A549 (cell line): ENCODE data around the gene TP53BP2. TPM values are rescaled to one million over a fixed set of nuclear protein-coding genes. Genes with fewer than 3 reads are reported as not detected.

ENCODE experiments used
- ATAC-seq, 2 experiments: fragments of 200-7000 bp in 1 of 2; fragments of >200 bp in 1 of 2; cut with Nextera tagmentation in 1 of 2; cut with Tn5 transposase in 1 of 2; 3 replicates each; pipeline versions ENCODE4 v1.8.0 to v1.9.1; 2018 to 2020; ENCODE audit warnings: mild to moderate bottlenecking in 1 of 2, moderate library complexity in 1 of 2
- CTCF ChIA-PET: fragments of 300-600 bp; sonication (Branson Sonifier 250); formaldehyde crosslinking; extraction: SDS; loops from one replicate; lab custom pipeline; 2021; ENCODE audit warnings: antibody characterized with exemption, inconsistent platforms; lab: Yijun Ruan, JAX
- POLR2A ChIA-PET: fragments of 350-600 bp; formaldehyde crosslinking; extraction: SDS; loops from one replicate; lab custom pipeline; 2021; ENCODE audit warnings: antibody characterized with exemption, inconsistent platforms; lab: Yijun Ruan, JAX
- DNase-seq, 2 experiments: peaks; one replicate each; pipeline versions ENCODE4 v3.0.0 to v3.0.0-alpha.2; 2011 to 2016; ENCODE audit warnings: low read depth in 1 of 2, low spot score in 1 of 2
- FAIRE-seq: peaks from 2 replicates; lab custom pipeline; 2011; peaks lifted over from hg19 to GRCh38; lab: Jason Lieb, UNC
- H3K27ac ChIP-seq, 2 experiments: fragments of >200 bp; sonication (Bioruptor Twin); formaldehyde crosslinking; 3 replicates each; pipeline ENCODE4 v1.5.1; 2016 to 2017
- H3K4me1 ChIP-seq: fragments of >200 bp; sonication (Bioruptor Twin); formaldehyde crosslinking; 3 replicates; pipeline ENCODE4 v1.6.1; 2016
- H3K4me2 ChIP-seq: fragments of >200 bp; sonication (Bioruptor Twin); formaldehyde crosslinking; 3 replicates; pipeline ENCODE4 v1.6.1; 2016
- H3K4me3 ChIP-seq: fragments of >200 bp; sonication (Bioruptor Twin); formaldehyde crosslinking; 3 replicates; pipeline ENCODE4 v1.5.1; 2016
- H3K9me3 ChIP-seq: fragments of >200 bp; sonication (Bioruptor Twin); formaldehyde crosslinking; 3 replicates; pipeline ENCODE4 v1.6.1; 2016
- CBX8 ChIP-seq: fragments of 200-600 bp; sonication (generic); IDR thresholded peaks from 2 replicates; pipeline ENCODE4 v1.6.1; 2016
- CHD4 ChIP-seq: fragments of 200-600 bp; sonication (generic); IDR thresholded peaks from 2 replicates; pipeline ENCODE4 v1.6.1; 2016; ENCODE audit warnings: antibody characterized with exemption, mild to moderate bottlenecking, borderline replicate concordance
- E2F6 ChIP-seq: IDR thresholded peaks from 2 replicates; pipeline ENCODE4 v1.6.1; 2012; ENCODE audit warnings: low read depth, borderline replicate concordance
- EHMT2 ChIP-seq: fragments of 200-600 bp; sonication (generic); IDR thresholded peaks from 2 replicates; pipeline ENCODE4 v1.6.1; 2016; ENCODE audit warnings: antibody characterized with exemption, low read depth, mild to moderate bottlenecking, moderate library complexity
- EP300 ChIP-seq, 2 experiments: fragments of >200 bp; sonication (Bioruptor Twin); formaldehyde crosslinking; IDR thresholded peaks; 2 replicates in 1 of 2; 3 replicates in 1 of 2; pipeline ENCODE4 v1.6.1; 2016 to 2017
- ESRRA ChIP-seq: fragments of 150-350 bp; IDR thresholded peaks from 2 replicates; pipeline ENCODE4 v1.6.1; 2014; ENCODE audit warnings: mild to moderate bottlenecking, low read length, borderline replicate concordance
- FOXS1 ChIP-seq: fragments of 250-450 bp; sonication (Bioruptor Pico); IDR thresholded peaks from 2 replicates; pipeline ENCODE4 v1.5.0; 2020; ENCODE audit warnings: mild to moderate bottlenecking, moderate library complexity
- GATA3 ChIP-seq: IDR thresholded peaks from 2 replicates; pipeline ENCODE4 v1.6.1; 2012; ENCODE audit warnings: borderline replicate concordance
- HDAC2 ChIP-seq: fragments of 200-600 bp; sonication (generic); IDR thresholded peaks from 2 replicates; pipeline ENCODE4 v1.6.1; 2016
- HES2 ChIP-seq: fragments of >200 bp; sonication (Bioruptor Twin); formaldehyde crosslinking; IDR thresholded peaks from 2 replicates; pipeline ENCODE4 v1.6.1; 2016
- HOXA7 ChIP-seq: fragments of 250-450 bp; sonication (Bioruptor Pico); IDR thresholded peaks from 2 replicates; pipeline ENCODE4 v1.5.0; 2020; ENCODE audit warnings: mild to moderate bottlenecking, moderate library complexity
- HOXB5 ChIP-seq: fragments of 250-450 bp; sonication (Bioruptor Pico); IDR thresholded peaks from 2 replicates; pipeline ENCODE4 v1.5.0; 2020; ENCODE audit warnings: mild to moderate bottlenecking, moderate library complexity
- JUN ChIP-seq, 2 experiments: fragments of >200 bp; sonication (Bioruptor Twin); formaldehyde crosslinking; IDR thresholded peaks; 2 replicates in 1 of 2; 3 replicates in 1 of 2; pipeline ENCODE4 v1.6.1; 2016 to 2017
- MAFK ChIP-seq: fragments of 450-650 bp; IDR thresholded peaks from 2 replicates; pipeline ENCODE4 v1.6.1; 2014; ENCODE audit not compliant: partially characterized antibody
- MAZ ChIP-seq: fragments of 150-350 bp; IDR thresholded peaks from 2 replicates; pipeline ENCODE4 v1.6.1; 2014; ENCODE audit warnings: antibody characterized with exemption, low read depth, low read length, borderline replicate concordance
- MYC ChIP-seq: IDR thresholded peaks from 2 replicates; pipeline ENCODE4 v1.6.1; 2012; ENCODE audit warnings: mild to moderate bottlenecking, inconsistent platforms, low read length, improper control_type of control experiment, borderline replicate concordance
- NR3C1 ChIP-seq: fragments of >200 bp; sonication (Bioruptor Twin); formaldehyde crosslinking; IDR thresholded peaks from 3 replicates; pipeline ENCODE4 v1.6.1; 2017
- PBX3 ChIP-seq: IDR thresholded peaks from 2 replicates; pipeline ENCODE4 v1.6.1; 2012
- RAD21 ChIP-seq, 2 experiments: fragments of >200 bp in 1 of 2; sonication (Bioruptor Twin) in 1 of 2; formaldehyde crosslinking in 1 of 2; IDR thresholded peaks in 1 of 2; conservative IDR thresholded peaks in 1 of 2; 2 replicates in 1 of 2; 3 replicates in 1 of 2; pipeline ENCODE4 v1.6.1; 2012 to 2018; ENCODE audit warnings: inconsistent platforms in 1 of 2
- RARB ChIP-seq: fragments of 250-450 bp; sonication (Bioruptor Pico); IDR thresholded peaks from 2 replicates; pipeline ENCODE4 v1.8.0; 2021; ENCODE audit warnings: mild to moderate bottlenecking, moderate library complexity
- RNF2 ChIP-seq: fragments of 200-600 bp; sonication (generic); IDR thresholded peaks from 2 replicates; pipeline ENCODE4 v1.6.1; 2016; ENCODE audit warnings: low read depth, mild to moderate bottlenecking, antibody characterized with exemption, moderate library complexity, borderline replicate concordance
- ZC3H11A ChIP-seq: fragments of 450-650 bp; IDR thresholded peaks from 2 replicates; pipeline ENCODE4 v1.6.1; 2014; ENCODE audit warnings: antibody characterized with exemption, mild to moderate bottlenecking
- ZNF302 ChIP-seq: fragments of 250-450 bp; sonication (Bioruptor Pico); IDR thresholded peaks from 2 replicates; pipeline ENCODE4 v1.9.0; 2021; ENCODE audit warnings: inconsistent platforms, mild to moderate bottlenecking, moderate library complexity
- WGBS: methylation state at CpG from one replicate; pipeline ENCODE4 v1.1.6; 2017; ENCODE audit errors: missing lambda C conversion rate; 5-methylcytosine and 5-hydroxymethylcytosine counted together
- polyA plus RNA-seq, 4 experiments: library from polyadenylated mRNA; depleted of rRNA in 3 of 4; stranded (reverse); fragments of >200 nt; fragmentation: RNase III in 1 of 4; extraction: RNeasy Plus Mini Kit Qiagen cat#74134 plus additional on column Dnase treatment in 1 of 4; gene quantifications; 2 replicates in 3 of 4; 3 replicates in 1 of 4; pipeline ENCODE4 v1.2.3, GENCODE V29; 2011 to 2017
- TF ChIP-seq, protein P1 (sequence below): fragments of 200-600 bp; sonication (generic); IDR thresholded peaks from 2 replicates; pipeline ENCODE4 v1.6.1; 2016; ENCODE audit warnings: antibody characterized with exemption, mild to moderate bottlenecking, moderate library complexity
- TF ChIP-seq, protein P2 (sequence below): fragments of 150-350 bp; IDR thresholded peaks from 2 replicates; pipeline ENCODE4 v1.6.1; 2014; ENCODE audit warnings: low read depth, mild to moderate bottlenecking, low read length

TP53BP2 gene
- polyA plus RNA-seq, 2 of the 4 experiments (the other 2 are of a cell fraction), result 14.0 to 33.5 TPM

- 96% methylated on average over 3 of the region's 3 CpGs for whole genome bisulfite sequencing
- ATAC-seq (no peak), FAIRE-seq (no peak), DNase-seq (no peak)
- POLR2A ChIA-PET, result interaction anchor here (3.1 kb wide), 1 partner anchor 40 kb away, joined by 24 read pairs; the partner anchor contains the start of gene TP53BP2
- Histone ChIP-seq H3K9me3 (no peaks in the 10 kb centered on the region), H3K4me3 (no peak overlapping the region), H3K27ac (no peak overlapping the region), H3K4me2 (no peak overlapping the region), H3K4me1 (peaks cover 16% of the 10 kb centered on the region)
- TF ChIP-seq NR3C1, result no peak
- no peak for TF ChIP-seq FOXS1 (CRISPR knock-in tag)
- TF ChIP-seq RAD21 (conservative IDR thresholded peaks at IDR 0.05 in 1 of 2, IDR thresholded peaks at IDR 0.05 in 1 of 2), result no peak
- TF ChIP-seq GATA3, result no peak
- no peak for TF ChIP-seq MYC
- no peak for TF ChIP-seq HDAC2
- no peak for TF ChIP-seq MAFK
- no peak for TF ChIP-seq CBX8
- TF ChIP-seq RARB (CRISPR knock-in tag), result no peak
- TF ChIP-seq HOXB5, result no peak
- no peak for TF ChIP-seq JUN (IDR thresholded peaks at IDR 0.05)
- TF ChIP-seq EHMT2, result no peak
- TF ChIP-seq, protein P1, sequence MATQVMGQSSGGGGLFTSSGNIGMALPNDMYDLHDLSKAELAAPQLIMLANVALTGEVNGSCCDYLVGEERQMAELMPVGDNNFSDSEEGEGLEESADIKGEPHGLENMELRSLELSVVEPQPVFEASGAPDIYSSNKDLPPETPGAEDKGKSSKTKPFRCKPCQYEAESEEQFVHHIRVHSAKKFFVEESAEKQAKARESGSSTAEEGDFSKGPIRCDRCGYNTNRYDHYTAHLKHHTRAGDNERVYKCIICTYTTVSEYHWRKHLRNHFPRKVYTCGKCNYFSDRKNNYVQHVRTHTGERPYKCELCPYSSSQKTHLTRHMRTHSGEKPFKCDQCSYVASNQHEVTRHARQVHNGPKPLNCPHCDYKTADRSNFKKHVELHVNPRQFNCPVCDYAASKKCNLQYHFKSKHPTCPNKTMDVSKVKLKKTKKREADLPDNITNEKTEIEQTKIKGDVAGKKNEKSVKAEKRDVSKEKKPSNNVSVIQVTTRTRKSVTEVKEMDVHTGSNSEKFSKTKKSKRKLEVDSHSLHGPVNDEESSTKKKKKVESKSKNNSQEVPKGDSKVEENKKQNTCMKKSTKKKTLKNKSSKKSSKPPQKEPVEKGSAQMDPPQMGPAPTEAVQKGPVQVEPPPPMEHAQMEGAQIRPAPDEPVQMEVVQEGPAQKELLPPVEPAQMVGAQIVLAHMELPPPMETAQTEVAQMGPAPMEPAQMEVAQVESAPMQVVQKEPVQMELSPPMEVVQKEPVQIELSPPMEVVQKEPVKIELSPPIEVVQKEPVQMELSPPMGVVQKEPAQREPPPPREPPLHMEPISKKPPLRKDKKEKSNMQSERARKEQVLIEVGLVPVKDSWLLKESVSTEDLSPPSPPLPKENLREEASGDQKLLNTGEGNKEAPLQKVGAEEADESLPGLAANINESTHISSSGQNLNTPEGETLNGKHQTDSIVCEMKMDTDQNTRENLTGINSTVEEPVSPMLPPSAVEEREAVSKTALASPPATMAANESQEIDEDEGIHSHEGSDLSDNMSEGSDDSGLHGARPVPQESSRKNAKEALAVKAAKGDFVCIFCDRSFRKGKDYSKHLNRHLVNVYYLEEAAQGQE, result no peak
- TF ChIP-seq MAZ, result no peak
- no peak for TF ChIP-seq ZNF302
- no peak for TF ChIP-seq EP300 (IDR thresholded peaks at IDR 0.05)
- TF ChIP-seq PBX3, result no peak
- CTCF ChIA-PET, result no interaction called here
Observed at GRCh38 chr1:223885614-223886013, 39.9 kb upstream of the TP53BP2 start.

- Histone ChIP-seq H3K27ac (no peak overlapping the region), H3K9me3 (peaks cover 2% of the 10 kb centered on the region; the same call in 1 of the 3 replicates), H3K4me1 (no peaks in the 10 kb centered on the region), H3K4me2 (no peak overlapping the region), H3K4me3 (no peak overlapping the region)
- TF ChIP-seq HOXA7 (CRISPR knock-in tag) (no peak), E2F6 (no peak), HES2 (no peak), HDAC2 (no peak), CBX8 (no peak), RNF2 (no peak), CHD4 (no peak), ESRRA (no peak), ZC3H11A (no peak)
- TF ChIP-seq, protein P2, sequence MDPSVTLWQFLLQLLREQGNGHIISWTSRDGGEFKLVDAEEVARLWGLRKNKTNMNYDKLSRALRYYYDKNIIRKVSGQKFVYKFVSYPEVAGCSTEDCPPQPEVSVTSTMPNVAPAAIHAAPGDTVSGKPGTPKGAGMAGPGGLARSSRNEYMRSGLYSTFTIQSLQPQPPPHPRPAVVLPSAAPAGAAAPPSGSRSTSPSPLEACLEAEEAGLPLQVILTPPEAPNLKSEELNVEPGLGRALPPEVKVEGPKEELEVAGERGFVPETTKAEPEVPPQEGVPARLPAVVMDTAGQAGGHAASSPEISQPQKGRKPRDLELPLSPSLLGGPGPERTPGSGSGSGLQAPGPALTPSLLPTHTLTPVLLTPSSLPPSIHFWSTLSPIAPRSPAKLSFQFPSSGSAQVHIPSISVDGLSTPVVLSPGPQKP, result no peak
- CTCF ChIA-PET, result interaction anchor here (1.0 to 1.1 kb wide), 2 partner anchors 28 to 32 kb away, joined by 3 to 4 read pairs; no protein-coding TSS in a partner anchor
- FAIRE-seq (no peak), ATAC-seq (no peak), DNase-seq (no peak)
- POLR2A ChIA-PET, result interaction anchor here (1.0 kb wide), 1 partner anchor 33 kb away, joined by 3 read pairs; the partner anchor contains the start of gene TP53BP2
- WGBS, result 81% methylated on average over 1 of the region's 1 CpG
Observed at GRCh38 chr1:223878598-223879325, 33.0 kb upstream of the TP53BP2 start.
